ENCODE data around the gene POU2F3.
A peak's percentile ranks its signal among the peaks of the same experiment; 100 is the strongest.

Gene POU2F3

GRCh38 chr11:120210626-120211521 lies 29.1 kb upstream of the POU2F3 start, which contains the start of gene OAF:
OAF (plus strand) TSS chr11:120211032; CDS start chr11:120211280, 248 bp downstream.
- TF ChIP-seq MAX (IDR thresholded peaks at IDR 0.05) (peak; percentile 89), TCF12 (IDR thresholded peaks at IDR 0.05; ENCODE audit: low read depth) (no peak)

- TF ChIP-seq EGR1 (IDR thresholded peaks at IDR 0.05) (no peak), REST (IDR thresholded peaks at IDR 0.05; ENCODE audit: low read depth) (no peak), TEAD4 (IDR thresholded peaks at IDR 0.05) (no peak), RAD21 (IDR thresholded peaks at IDR 0.05; ENCODE audit: low read depth) (no peak), TAF1 (IDR thresholded peaks at IDR 0.05; ENCODE audit: low read depth) (no peak), TCF12 (IDR thresholded peaks at IDR 0.05; ENCODE audit: low read depth) (no peak), ZBTB7A (IDR thresholded peaks at IDR 0.05; ENCODE audit: low read depth) (no peak), CEBPB (IDR thresholded peaks at IDR 0.05) (no peak), NFIC (IDR thresholded peaks at IDR 0.05) (no peak), YY1 (IDR thresholded peaks at IDR 0.05; ENCODE audit: low read depth) (no peak)
These were observed 28.2 kb upstream of the POU2F3 start for GRCh38 chr11:120211522-120212258.

DNA sequence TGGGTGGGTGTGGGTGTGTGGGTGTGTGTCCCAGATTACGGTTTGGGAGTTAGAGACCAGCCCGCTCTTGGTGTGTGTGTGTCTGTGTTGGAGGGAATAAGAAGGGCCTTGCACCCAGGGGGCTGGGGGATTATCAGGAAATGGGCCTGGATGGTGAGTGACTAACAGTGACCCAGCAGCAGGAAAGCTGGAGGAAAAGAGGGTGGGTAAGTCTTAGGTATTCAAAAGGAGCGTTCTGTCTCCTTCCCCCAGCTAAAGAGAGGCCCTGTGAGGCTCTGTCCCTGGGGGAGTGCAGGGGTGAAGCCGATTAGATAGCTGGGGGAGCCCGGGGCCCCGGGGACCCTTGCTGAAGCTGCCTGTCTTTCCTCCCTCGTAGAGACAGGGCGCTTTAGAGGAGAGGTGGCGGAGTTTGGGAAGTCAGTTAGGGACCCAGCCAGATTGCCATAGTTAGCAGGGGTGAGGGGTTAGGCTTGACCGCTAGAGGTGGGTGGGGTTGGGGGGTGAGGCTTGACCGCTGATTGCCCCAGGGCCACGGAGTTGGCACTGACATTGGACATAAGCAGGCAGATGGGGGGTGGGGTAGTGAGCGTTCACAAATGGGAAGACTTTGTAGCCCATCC lies 27.6 kb upstream of the POU2F3 start:
- TF ChIP-seq FOXM1 (IDR thresholded peaks at IDR 0.05; ENCODE audit: borderline replicate concordance, low read depth): no peak
- TF ChIP-seq CREB1 (IDR thresholded peaks at IDR 0.05; ENCODE audit: low read depth): no peak
- TF ChIP-seq CEBPB (IDR thresholded peaks at IDR 0.05): no peak
- no peak for TF ChIP-seq EP300 (IDR thresholded peaks at IDR 0.05; ENCODE audit: borderline replicate concordance)
- TF ChIP-seq TEAD4 (IDR thresholded peaks at IDR 0.05): no peak
- no peak for TF ChIP-seq RAD21 (IDR thresholded peaks at IDR 0.05; ENCODE audit: low read depth)
- no peak for TF ChIP-seq TAF1 (IDR thresholded peaks at IDR 0.05; ENCODE audit: low read depth)
- no peak for TF ChIP-seq TCF12 (IDR thresholded peaks at IDR 0.05; ENCODE audit: low read depth)
- TF ChIP-seq USF1 (IDR thresholded peaks at IDR 0.05): no peak
- no peak for TF ChIP-seq ZBTB7A (IDR thresholded peaks at IDR 0.05; ENCODE audit: low read depth)
- TF ChIP-seq EGR1 (IDR thresholded peaks at IDR 0.05): no peak
- no peak for TF ChIP-seq NFIC (IDR thresholded peaks at IDR 0.05)
- TF ChIP-seq YY1 (IDR thresholded peaks at IDR 0.05; ENCODE audit: low read depth): no peak
- no peak for TF ChIP-seq REST (IDR thresholded peaks at IDR 0.05; ENCODE audit: low read depth)
- TF ChIP-seq MAX (IDR thresholded peaks at IDR 0.05): no peak

DNA sequence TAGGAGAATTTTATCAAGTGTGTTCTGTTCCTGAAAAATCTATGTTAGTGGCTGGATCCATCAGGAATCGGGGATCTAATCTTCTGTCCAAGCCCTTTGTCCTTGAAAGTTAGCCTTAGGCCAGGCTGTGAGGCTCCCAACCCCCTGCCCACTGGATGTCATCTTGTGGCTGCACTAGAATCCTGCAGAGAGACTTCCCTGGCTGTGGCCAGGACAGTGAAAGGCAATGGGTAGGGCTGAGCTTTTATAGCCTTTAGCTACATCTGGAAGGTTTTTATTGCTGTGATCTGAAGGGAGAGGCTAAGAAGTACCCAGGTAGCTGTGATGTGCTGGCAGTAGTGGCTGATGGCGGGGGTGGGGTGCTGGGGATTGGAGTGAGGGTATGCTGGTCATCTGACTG lies 27.0 kb upstream of the POU2F3 start:
- TF ChIP-seq EGR1 (IDR thresholded peaks at IDR 0.05) (no peak), NFIC (IDR thresholded peaks at IDR 0.05) (no peak), YY1 (IDR thresholded peaks at IDR 0.05; ENCODE audit: low read depth) (no peak), REST (IDR thresholded peaks at IDR 0.05; ENCODE audit: low read depth) (no peak), MAX (IDR thresholded peaks at IDR 0.05) (no peak), USF1 (IDR thresholded peaks at IDR 0.05) (no peak), EP300 (IDR thresholded peaks at IDR 0.05; ENCODE audit: borderline replicate concordance) (no peak), TAF1 (IDR thresholded peaks at IDR 0.05; ENCODE audit: low read depth) (no peak), ZBTB7A (IDR thresholded peaks at IDR 0.05; ENCODE audit: low read depth) (no peak), FOXM1 (IDR thresholded peaks at IDR 0.05; ENCODE audit: borderline replicate concordance, low read depth) (no peak), TCF12 (IDR thresholded peaks at IDR 0.05; ENCODE audit: low read depth) (no peak), CEBPB (IDR thresholded peaks at IDR 0.05) (no peak)
